Measurements from ENCODE around the gene FECH. TPM values are rescaled to one million over a fixed set of nuclear protein-coding genes. Genes with fewer than 3 reads are reported as not detected.
A peak's percentile ranks its signal among the peaks of the same experiment; 100 is the strongest.

FECH gene
- total RNA-seq, 1 donor from 2014 or later, result 25.8 TPM

- Mint-ChIP-seq H3K4me3 (ENCODE audit: low read depth) (no peak overlapping the region), H3K27me3 (no peaks in the 10 kb centered on the region), H3K27ac (no peak overlapping the region), H3K4me1 (ENCODE audit: low read depth) (no peaks in the 10 kb centered on the region), H3K36me3 (ENCODE audit: insufficient read depth) (peaks cover 13% of the 10 kb centered on the region), H3K9me3 (ENCODE audit: low read depth) (no peaks in the 10 kb centered on the region)
- TF ChIP-seq, protein P1, sequence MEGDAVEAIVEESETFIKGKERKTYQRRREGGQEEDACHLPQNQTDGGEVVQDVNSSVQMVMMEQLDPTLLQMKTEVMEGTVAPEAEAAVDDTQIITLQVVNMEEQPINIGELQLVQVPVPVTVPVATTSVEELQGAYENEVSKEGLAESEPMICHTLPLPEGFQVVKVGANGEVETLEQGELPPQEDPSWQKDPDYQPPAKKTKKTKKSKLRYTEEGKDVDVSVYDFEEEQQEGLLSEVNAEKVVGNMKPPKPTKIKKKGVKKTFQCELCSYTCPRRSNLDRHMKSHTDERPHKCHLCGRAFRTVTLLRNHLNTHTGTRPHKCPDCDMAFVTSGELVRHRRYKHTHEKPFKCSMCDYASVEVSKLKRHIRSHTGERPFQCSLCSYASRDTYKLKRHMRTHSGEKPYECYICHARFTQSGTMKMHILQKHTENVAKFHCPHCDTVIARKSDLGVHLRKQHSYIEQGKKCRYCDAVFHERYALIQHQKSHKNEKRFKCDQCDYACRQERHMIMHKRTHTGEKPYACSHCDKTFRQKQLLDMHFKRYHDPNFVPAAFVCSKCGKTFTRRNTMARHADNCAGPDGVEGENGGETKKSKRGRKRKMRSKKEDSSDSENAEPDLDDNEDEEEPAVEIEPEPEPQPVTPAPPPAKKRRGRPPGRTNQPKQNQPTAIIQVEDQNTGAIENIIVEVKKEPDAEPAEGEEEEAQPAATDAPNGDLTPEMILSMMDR (IDR thresholded peaks at IDR 0.05; ENCODE audit: unreplicated experiment), result no peak
- DNase-seq (ENCODE audit: low spot score, unreplicated experiment), result no peak
Observed at GRCh38 chr18:57555134-57555533, 31.4 kb downstream of the FECH start.

DNA sequence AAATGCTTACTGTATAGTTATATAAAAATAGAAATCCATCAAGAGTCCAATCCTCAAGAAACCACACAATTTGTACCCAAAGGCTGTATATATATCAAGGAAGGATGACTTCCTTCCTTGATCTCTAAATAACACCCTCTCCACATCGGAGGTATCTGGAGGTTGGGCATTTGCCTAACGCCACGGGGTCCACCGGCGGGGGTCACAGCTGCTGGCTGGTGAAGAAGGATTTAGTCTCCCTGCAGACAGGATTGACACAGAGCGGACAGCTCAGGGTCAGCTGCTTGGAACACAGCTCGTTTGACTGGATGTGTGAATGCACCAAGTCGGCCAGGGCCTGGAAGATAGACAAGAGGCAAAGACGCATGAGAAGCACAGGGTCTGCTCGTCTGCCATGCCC, 36.0 kb downstream of the FECH start:
- Mint-ChIP-seq H3K36me3 (ENCODE audit: insufficient read depth) (peaks cover under 1% of the 10 kb centered on the region), H3K4me3 (ENCODE audit: low read depth) (no peak overlapping the region), H3K27me3 (no peaks in the 10 kb centered on the region), H3K4me1 (ENCODE audit: low read depth) (peaks cover 2% of the 10 kb centered on the region), H3K27ac (no peak overlapping the region), H3K9me3 (ENCODE audit: low read depth) (no peaks in the 10 kb centered on the region)
- TF ChIP-seq, protein P1 (IDR thresholded peaks at IDR 0.05; ENCODE audit: unreplicated experiment), result no peak
- no peak for DNase-seq (ENCODE audit: low spot score, unreplicated experiment)

- Mint-ChIP-seq H3K27me3 (peaks cover 7% of the 10 kb centered on the region), H3K36me3 (ENCODE audit: insufficient read depth) (no peaks in the 10 kb centered on the region), H3K27ac (no peak overlapping the region), H3K9me3 (ENCODE audit: low read depth) (no peaks in the 10 kb centered on the region), H3K4me3 (ENCODE audit: low read depth) (no peak overlapping the region), H3K4me1 (ENCODE audit: low read depth) (peaks cover 2% of the 10 kb centered on the region)
- DNase-seq (ENCODE audit: low spot score, unreplicated experiment), result no peak
- TF ChIP-seq, protein P1 (IDR thresholded peaks at IDR 0.05; ENCODE audit: unreplicated experiment), result no peak
Observed at GRCh38 chr18:57547260-57547659, 39.2 kb downstream of the FECH start.

DNA sequence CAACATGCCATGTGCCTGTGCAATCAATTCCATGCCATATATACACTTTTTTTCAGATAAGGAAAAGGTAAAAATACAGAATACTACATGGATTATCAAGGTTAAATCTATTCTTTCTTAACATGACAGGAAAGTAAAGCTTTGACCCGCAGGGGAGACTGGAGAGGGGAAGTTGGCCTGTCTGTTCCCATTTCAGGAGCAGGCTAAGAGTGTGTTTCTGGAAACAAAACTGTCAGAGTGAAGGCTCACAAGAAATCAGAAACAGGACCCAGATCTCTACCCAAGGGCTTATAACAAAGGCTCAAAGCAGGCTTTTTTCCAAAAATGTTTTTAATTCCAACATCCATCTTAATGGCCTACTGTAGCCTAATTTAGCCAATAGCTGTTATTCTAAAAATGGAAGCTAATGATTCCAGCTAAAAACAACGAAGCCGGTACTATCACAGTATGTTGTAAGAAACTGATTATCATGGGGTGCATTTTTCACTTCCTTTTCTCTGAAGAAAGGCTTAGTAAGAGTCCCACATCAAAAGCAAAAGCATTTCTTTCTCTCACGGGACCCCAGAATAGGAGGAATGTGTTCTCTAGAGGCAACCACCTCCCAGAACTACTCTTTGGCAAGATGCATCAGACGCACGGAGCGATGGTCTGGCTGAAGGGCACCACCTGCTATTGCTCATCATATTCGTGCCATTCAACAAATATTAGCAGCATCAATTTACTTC, 41.4 kb downstream of the FECH start:
- H3K36me3 Mint-ChIP-seq (ENCODE audit: insufficient read depth), result no peaks in the 10 kb centered on the region
- H3K27me3 Mint-ChIP-seq, result peaks cover 7% of the 10 kb centered on the region

GRCh38 chr18:57543560-57543959, 42.9 kb downstream of the FECH start:
- Mint-ChIP-seq H3K27me3 (peaks cover 7% of the 10 kb centered on the region), H3K36me3 (ENCODE audit: insufficient read depth) (no peaks in the 10 kb centered on the region), H3K9me3 (ENCODE audit: low read depth) (no peaks in the 10 kb centered on the region), H3K4me3 (ENCODE audit: low read depth) (no peak overlapping the region), H3K4me1 (ENCODE audit: low read depth) (peaks cover 19% of the 10 kb centered on the region), H3K27ac (peak overlapping the region; percentile 43)
- DNase-seq (ENCODE audit: low spot score, unreplicated experiment), result no peak
- TF ChIP-seq, protein P1 (IDR thresholded peaks at IDR 0.05; ENCODE audit: unreplicated experiment), result no peak

More for the DNA sequence above, 41.4 kb downstream of the FECH start:
- H3K4me1 Mint-ChIP-seq (ENCODE audit: low read depth), result peaks cover 8% of the 10 kb centered on the region
- TF ChIP-seq, protein P1 (IDR thresholded peaks at IDR 0.05; ENCODE audit: unreplicated experiment), result no peak
- H3K4me3 Mint-ChIP-seq (ENCODE audit: low read depth), result no peak overlapping the region
- DNase-seq (ENCODE audit: low spot score, unreplicated experiment), result no peak
- no peak overlapping the region for H3K27ac Mint-ChIP-seq
- no peaks in the 10 kb centered on the region for H3K9me3 Mint-ChIP-seq (ENCODE audit: low read depth)
